NT2/D1 (cell line): ENCODE measurements around the gene HTR6.

Source experiments
- DNase-seq: peaks from one replicate; pipeline ENCODE4 v3.0.0-alpha.2; 2011; ENCODE audit warnings: low read depth, low spot score
- H3K27me3 ChIP-seq: 2 replicates; pipeline ENCODE4 v1.6.0; 2011; ENCODE audit warnings: mild to moderate bottlenecking; ENCODE audit not compliant: insufficient read length, insufficient read depth
- H3K36me3 ChIP-seq: 2 replicates; pipeline ENCODE4 v1.6.1; 2011; ENCODE audit warnings: mild to moderate bottlenecking, low read length, mixed read lengths; ENCODE audit not compliant: insufficient read depth, insufficient read length
- H3K4me1 ChIP-seq: 2 replicates; pipeline ENCODE4 v1.5.1; 2011; ENCODE audit not compliant: insufficient read depth, insufficient read length
- H3K4me3 ChIP-seq: 2 replicates; pipeline ENCODE4 v1.5.1; 2011; ENCODE audit warnings: low read depth; ENCODE audit not compliant: insufficient read length
- H3K9ac ChIP-seq: 2 replicates; pipeline ENCODE4 v1.6.0; 2011; ENCODE audit warnings: low read depth; ENCODE audit not compliant: insufficient read length
- H3K9me3 ChIP-seq: 2 replicates; pipeline ENCODE4 v1.5.1; 2011; ENCODE audit warnings: mild to moderate bottlenecking, low read length; ENCODE audit not compliant: insufficient read depth
- SUZ12 ChIP-seq: IDR thresholded peaks from 2 replicates; pipeline ENCODE4 v1.6.1; 2011; ENCODE audit not compliant: insufficient read length, insufficient read depth; ENCODE audit errors: extremely low read depth
- YY1 ChIP-seq: IDR thresholded peaks from 2 replicates; pipeline ENCODE4 v1.6.1; 2011; ENCODE audit not compliant: insufficient read length, insufficient read depth
- ZNF274 ChIP-seq: IDR thresholded peaks from 2 replicates; pipeline ENCODE4 v1.6.1; 2011; ENCODE audit warnings: mild to moderate bottlenecking, low read depth, low read length

The HTR6 gene

DNA sequence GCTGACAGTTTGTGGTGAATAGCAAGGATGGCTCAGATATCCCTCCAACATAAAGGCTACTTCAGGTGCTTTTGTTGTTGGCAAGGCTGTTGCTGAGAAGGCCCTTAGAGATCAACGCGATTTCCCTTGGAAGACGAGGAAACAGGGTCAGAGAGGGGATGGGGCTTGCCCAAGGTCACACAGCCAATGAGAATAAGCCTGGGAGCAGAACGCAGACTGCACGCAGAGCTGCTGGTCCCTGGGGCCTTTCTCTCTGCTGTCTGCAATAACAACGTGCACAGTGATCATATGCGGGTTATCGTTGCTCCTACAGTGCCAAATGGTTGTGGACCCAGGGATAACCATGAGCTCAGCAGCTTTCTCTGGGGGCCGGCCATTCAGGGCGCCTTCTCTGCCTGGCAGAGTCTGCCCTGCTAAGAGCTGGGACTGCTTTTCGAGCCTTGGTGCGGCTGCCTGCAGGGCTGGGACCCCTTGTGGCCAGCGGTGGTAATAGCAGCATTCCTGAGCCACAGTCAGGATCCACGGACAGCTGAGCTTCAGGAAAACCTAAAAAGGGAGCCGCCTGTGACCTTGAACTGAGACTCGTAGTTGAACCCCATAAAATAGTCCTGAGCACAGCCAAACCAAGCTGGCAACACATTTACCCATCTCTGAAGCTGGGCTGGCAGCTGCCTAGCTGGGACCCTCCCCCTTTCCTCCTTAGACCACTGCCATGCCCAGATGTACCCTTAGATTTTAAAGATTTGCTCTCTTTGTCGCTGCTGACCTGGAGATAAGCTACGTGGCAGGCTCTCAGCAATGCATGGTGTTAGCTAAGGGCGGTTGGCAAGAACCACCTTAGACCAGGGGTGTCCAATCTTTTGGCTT lies 39.8 kb downstream of the HTR6 start:
- TF ChIP-seq YY1 (no peak), SUZ12 (no peak), ZNF274 (no peak)

DNA sequence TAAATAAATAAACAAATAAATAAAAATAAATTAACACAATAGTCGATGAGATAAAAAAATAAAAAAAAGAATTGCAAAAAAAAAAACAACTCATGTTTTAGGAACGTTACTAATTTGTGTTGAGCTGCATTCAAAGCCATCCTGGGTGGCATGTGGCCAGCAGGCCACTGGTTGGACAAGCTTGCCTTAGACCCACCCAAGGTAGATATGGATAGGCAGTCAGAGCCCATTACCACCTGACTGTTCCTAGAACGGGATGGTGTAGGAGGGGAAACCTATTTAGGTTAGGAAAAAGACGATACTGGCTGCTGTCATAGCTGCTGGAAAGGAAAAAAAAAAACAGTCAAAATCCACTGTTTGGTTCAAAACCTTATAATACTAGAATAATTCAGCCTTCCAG lies 40.8 kb downstream of the HTR6 start:
- H3K9me3 ChIP-seq, result no peaks in the 10 kb centered on the region

More for the DNA sequence above, 39.8 kb downstream of the HTR6 start:
- H3K4me3 ChIP-seq, result no peak overlapping the region
- H3K27me3 ChIP-seq, result no peaks in the 10 kb centered on the region
- H3K9ac ChIP-seq, result peak overlapping the region; percentile 21
- H3K36me3 ChIP-seq, result no peaks in the 10 kb centered on the region
- DNase-seq, result no peak
- peaks cover 5% of the 10 kb centered on the region for H3K4me1 ChIP-seq
- H3K9me3 ChIP-seq, result no peaks in the 10 kb centered on the region

DNA sequence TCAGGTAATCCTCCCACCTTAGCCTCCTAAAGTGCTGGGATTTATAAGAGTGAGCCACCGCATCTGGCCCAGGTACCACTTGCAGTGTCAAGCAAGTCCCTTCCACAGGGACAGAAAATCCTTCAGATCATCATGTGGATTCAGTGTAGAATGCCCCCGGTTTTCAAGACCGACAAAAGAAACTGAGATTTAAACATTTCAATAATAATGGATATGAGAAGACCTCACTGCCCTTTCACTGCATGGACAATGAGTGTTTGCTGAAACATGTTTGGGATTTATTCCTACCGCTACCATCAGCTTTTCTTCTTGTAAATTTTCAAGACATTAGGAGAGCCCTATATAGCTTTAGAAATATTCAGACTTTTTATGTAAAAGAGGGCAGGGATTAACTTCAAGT lies 41.5 kb downstream of the HTR6 start:
- H3K4me3 ChIP-seq, result no peak overlapping the region
- TF ChIP-seq ZNF274 (no peak), YY1 (no peak), SUZ12 (no peak)
- peaks cover 5% of the 10 kb centered on the region for H3K4me1 ChIP-seq
- no peak for DNase-seq
- no peaks in the 10 kb centered on the region for H3K9me3 ChIP-seq
- no peaks in the 10 kb centered on the region for H3K36me3 ChIP-seq
- no peak overlapping the region for H3K9ac ChIP-seq
- H3K27me3 ChIP-seq, result no peaks in the 10 kb centered on the region

More for the DNA sequence above, 40.8 kb downstream of the HTR6 start:
- TF ChIP-seq SUZ12 (no peak), YY1 (no peak), ZNF274 (no peak)
- Histone ChIP-seq H3K9ac (no peak overlapping the region), H3K4me3 (no peak overlapping the region), H3K36me3 (no peaks in the 10 kb centered on the region), H3K4me1 (peaks cover 5% of the 10 kb centered on the region), H3K27me3 (no peaks in the 10 kb centered on the region)
- DNase-seq, result no peak

DNA sequence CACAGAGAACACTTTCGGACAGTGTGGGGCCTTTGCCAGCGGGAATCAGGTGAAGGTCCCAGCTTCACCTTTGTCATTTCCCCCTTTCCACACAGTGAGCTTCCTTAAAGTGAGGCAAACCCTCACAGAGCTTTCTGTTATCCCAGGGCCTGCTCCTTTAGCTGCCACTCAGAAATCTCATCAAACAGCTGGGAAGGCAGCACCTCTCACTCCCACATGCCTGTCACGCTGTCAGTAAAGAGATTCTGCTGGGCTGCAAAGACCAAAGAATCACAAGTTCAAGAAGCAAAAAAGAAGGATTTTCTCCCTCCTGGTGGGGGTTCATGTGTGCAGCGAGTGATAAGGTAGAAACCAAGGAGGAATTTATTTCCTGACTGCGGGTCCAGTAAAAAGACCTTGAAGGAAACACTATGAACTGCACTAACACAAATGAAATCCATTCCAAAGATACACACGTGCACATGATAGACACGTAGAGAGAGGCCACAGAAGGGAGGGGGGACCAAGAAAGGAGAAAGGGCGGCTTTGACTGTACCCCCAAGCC lies 44.0 kb downstream of the HTR6 start:
- H3K9me3 ChIP-seq, result no peaks in the 10 kb centered on the region
- DNase-seq, result no peak
- TF ChIP-seq YY1, result no peak
- TF ChIP-seq ZNF274, result no peak
- H3K27me3 ChIP-seq, result no peaks in the 10 kb centered on the region
- H3K4me3 ChIP-seq, result no peak overlapping the region
- H3K9ac ChIP-seq, result no peak overlapping the region
- H3K4me1 ChIP-seq, result peaks cover 5% of the 10 kb centered on the region
- H3K36me3 ChIP-seq, result no peaks in the 10 kb centered on the region

DNA sequence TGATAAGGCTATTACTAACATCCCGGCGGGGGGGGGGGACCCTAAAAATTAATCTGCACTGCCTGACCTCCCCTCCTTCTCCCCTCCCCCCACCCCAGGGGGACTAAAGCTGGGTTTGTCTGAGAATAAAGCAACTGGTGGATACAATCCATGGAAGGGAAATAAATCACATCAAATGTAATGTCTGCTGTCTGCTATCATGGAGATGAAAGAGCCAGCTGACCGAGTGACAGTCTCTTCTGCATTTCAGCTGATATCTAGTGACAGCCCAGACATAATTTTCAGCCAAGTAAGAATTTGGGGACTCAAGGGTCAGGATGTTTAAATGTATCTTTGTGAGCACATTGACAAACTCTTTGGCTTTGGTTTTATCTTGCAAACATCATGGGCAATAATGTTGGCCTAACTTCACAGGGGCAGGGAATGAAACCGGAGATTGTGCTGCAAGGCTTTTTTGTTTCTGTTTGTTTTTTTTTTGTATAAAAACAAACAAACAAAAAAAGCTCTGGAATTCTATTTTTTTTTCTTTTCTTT lies 44.7 kb downstream of the HTR6 start:
- H3K9ac ChIP-seq, result no peak overlapping the region
- peaks cover 3% of the 10 kb centered on the region for H3K4me1 ChIP-seq
- DNase-seq, result no peak
- no peaks in the 10 kb centered on the region for H3K36me3 ChIP-seq
- H3K9me3 ChIP-seq, result no peaks in the 10 kb centered on the region
- TF ChIP-seq ZNF274 (no peak), YY1 (no peak), SUZ12 (no peak)
- no peaks in the 10 kb centered on the region for H3K27me3 ChIP-seq
- H3K4me3 ChIP-seq, result no peak overlapping the region

DNA sequence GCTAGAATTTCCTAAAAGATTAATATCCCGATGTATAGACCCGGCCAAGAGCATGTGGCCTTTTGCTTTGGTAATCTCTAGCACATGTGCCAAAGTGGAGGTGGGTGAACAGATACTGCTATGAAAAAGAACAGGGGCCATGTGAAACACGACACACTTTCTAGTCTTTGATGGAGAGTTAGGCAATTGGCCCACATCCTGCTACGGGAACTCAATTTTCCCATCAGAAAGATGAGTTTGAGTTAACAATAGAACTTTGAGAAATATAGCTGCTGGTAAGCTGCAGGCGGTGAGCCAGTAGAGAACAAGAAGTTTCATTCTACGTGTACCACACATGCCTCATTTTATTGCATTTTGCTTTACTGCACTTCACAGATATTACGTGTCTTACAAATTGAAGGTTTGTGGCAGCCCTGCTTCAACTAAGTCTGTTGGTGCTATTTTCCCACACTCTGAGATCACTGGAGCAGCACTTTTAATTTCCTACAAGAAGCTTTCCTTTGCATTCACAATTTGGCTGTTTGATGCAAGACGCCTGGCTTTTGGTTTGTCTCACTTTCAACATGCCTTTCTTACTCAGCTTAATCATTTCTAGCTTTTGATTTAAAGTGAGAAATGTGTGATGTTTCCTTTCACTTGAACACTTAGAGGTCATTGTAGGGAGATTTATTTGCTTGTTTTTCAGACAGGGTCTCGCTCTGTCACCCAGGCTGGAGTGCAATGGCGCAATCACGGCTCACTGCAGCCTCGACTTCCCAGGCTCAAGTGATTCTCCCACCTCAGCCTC lies 46.3 kb downstream of the HTR6 start:
- H3K36me3 ChIP-seq, result no peaks in the 10 kb centered on the region
- no peak overlapping the region for H3K9ac ChIP-seq
- H3K4me3 ChIP-seq, result no peak overlapping the region

DNA sequence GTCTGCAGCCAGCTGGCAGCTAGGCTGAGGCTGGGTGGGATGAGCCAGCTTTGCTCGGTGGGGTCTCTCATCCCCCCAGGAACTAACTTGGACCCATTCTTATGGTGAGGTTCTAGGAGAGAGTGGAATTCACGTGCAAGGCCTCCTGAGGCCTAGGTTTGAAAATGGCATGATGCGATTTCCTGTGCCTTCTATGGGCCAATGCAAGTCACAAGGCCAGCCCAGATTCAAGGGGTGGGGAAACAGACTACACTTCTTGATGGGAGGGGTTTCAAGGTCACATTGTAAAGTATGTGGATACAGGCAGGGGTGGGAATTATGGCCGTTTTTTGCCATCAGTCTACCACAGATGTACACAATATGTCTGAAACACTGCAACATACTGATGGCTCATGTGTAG lies 48.3 kb downstream of the HTR6 start:
- H3K9me3 ChIP-seq, result no peaks in the 10 kb centered on the region
- H3K9ac ChIP-seq, result no peak overlapping the region
- H3K4me3 ChIP-seq, result no peak overlapping the region
- no peaks in the 10 kb centered on the region for H3K4me1 ChIP-seq
- TF ChIP-seq ZNF274, result no peak
- H3K36me3 ChIP-seq, result no peaks in the 10 kb centered on the region
- no peak for DNase-seq
- H3K27me3 ChIP-seq, result no peaks in the 10 kb centered on the region

More for the DNA sequence above, 46.3 kb downstream of the HTR6 start:
- Histone ChIP-seq H3K9me3 (no peaks in the 10 kb centered on the region), H3K4me1 (no peaks in the 10 kb centered on the region), H3K27me3 (no peaks in the 10 kb centered on the region)
- DNase-seq, result no peak
- TF ChIP-seq YY1, result no peak
